ENCODE measurements around the gene ATP8B1. TPM values are rescaled to one million over a fixed set of nuclear protein-coding genes. Genes with fewer than 3 reads are reported as not detected.
"Not testable (repeated sequence)": the region's sequence is repeated elsewhere in the genome, so short reads cannot be mapped to it uniquely, and the experiment has no call there.

The ATP8B1 gene
- not detected in 2 replicates for total RNA-seq (2014; rRNA removed; shearing (Covaris generic))

GRCh38 chr18:57803103-57803969 lies at the start of gene ATP8B1:
Gene ATP8B1 (minus strand): TSS chr18:57803315. CDS start chr18:57731807, 71,508 bp downstream.
- no peak for DNase-seq (ENCODE audit: low spot score)
- in situ Hi-C loops (cut with HindIII; ENCODE audit: low sequenced_read_pairs), result no loop called here

- in situ Hi-C loops (cut with HindIII; ENCODE audit: low sequenced_read_pairs), result no loop called here
- DNase-seq (ENCODE audit: low spot score), result no peak
These were observed 46.9 kb upstream of the ATP8B1 start for GRCh38 chr18:57850063-57850462.

GRCh38 chr18:57848374-57848773 lies 45.3 kb upstream of the ATP8B1 start:
- DNase-seq (ENCODE audit: low spot score); in situ Hi-C loops (cut with HindIII; ENCODE audit: low sequenced_read_pairs): not testable (repeated sequence)

- DNase-seq (ENCODE audit: low spot score); in situ Hi-C loops (cut with HindIII; ENCODE audit: low sequenced_read_pairs): not testable (repeated sequence)
These were observed 44.3 kb upstream of the ATP8B1 start for GRCh38 chr18:57847431-57847830.

- DNase-seq (ENCODE audit: low spot score), result no peak
- in situ Hi-C loops (cut with HindIII; ENCODE audit: low sequenced_read_pairs), result no loop called here
These were observed 43.1 kb upstream of the ATP8B1 start for GRCh38 chr18:57846258-57846657.

GRCh38 chr18:57845605-57846074 lies 42.5 kb upstream of the ATP8B1 start:
- no peak for DNase-seq (ENCODE audit: low spot score)
- in situ Hi-C loops (cut with HindIII; ENCODE audit: low sequenced_read_pairs), result no loop called here

GRCh38 chr18:57844319-57844718 lies 41.2 kb upstream of the ATP8B1 start:
- DNase-seq (ENCODE audit: low spot score), result no peak
- in situ Hi-C loops (cut with HindIII; ENCODE audit: low sequenced_read_pairs), result no loop called here

- no peak for DNase-seq (ENCODE audit: low spot score)
- in situ Hi-C loops (cut with HindIII; ENCODE audit: low sequenced_read_pairs), result no loop called here
These were observed 40.3 kb upstream of the ATP8B1 start for GRCh38 chr18:57843386-57843785.

GRCh38 chr18:57841568-57841967 lies 38.5 kb upstream of the ATP8B1 start:
- in situ Hi-C loops (cut with HindIII; ENCODE audit: low sequenced_read_pairs), result no loop called here

GRCh38 chr18:57839942-57840381 lies 36.8 kb upstream of the ATP8B1 start:
- no peak for DNase-seq (ENCODE audit: low spot score)
- in situ Hi-C loops (cut with HindIII; ENCODE audit: low sequenced_read_pairs), result no loop called here

More at GRCh38 chr18:57841568-57841967, 38.5 kb upstream of the ATP8B1 start:
- no peak for DNase-seq (ENCODE audit: low spot score)

- no peak for DNase-seq (ENCODE audit: low spot score)
- in situ Hi-C loops (cut with HindIII; ENCODE audit: low sequenced_read_pairs), result no loop called here
These were observed 34.9 kb upstream of the ATP8B1 start for GRCh38 chr18:57837917-57838548.

- peak; percentile 61 for DNase-seq (ENCODE audit: low spot score)
- in situ Hi-C loops (cut with HindIII; ENCODE audit: low sequenced_read_pairs), result no loop called here
These were observed 33.4 kb upstream of the ATP8B1 start for GRCh38 chr18:57836557-57836956.

- in situ Hi-C loops (cut with HindIII; ENCODE audit: low sequenced_read_pairs), result no loop called here
- DNase-seq (ENCODE audit: low spot score), result no peak
These were observed 32.8 kb upstream of the ATP8B1 start for GRCh38 chr18:57835904-57836303.

GRCh38 chr18:57834616-57835015 lies 31.5 kb upstream of the ATP8B1 start:
- in situ Hi-C loops (cut with HindIII; ENCODE audit: low sequenced_read_pairs), result no loop called here
- DNase-seq (ENCODE audit: low spot score), result no peak

GRCh38 chr18:57833441-57834101 lies 30.5 kb upstream of the ATP8B1 start:
- DNase-seq (ENCODE audit: low spot score), result no peak
- in situ Hi-C loops (cut with HindIII; ENCODE audit: low sequenced_read_pairs), result no loop called here

- in situ Hi-C loops (cut with HindIII; ENCODE audit: low sequenced_read_pairs), result no loop called here
- DNase-seq (ENCODE audit: low spot score), result no peak
These were observed 29.6 kb upstream of the ATP8B1 start for GRCh38 chr18:57832730-57833129.

GRCh38 chr18:57831597-57832377 lies 28.7 kb upstream of the ATP8B1 start:
- no peak for DNase-seq (ENCODE audit: low spot score)
- in situ Hi-C loops (cut with HindIII; ENCODE audit: low sequenced_read_pairs), result no loop called here

- no peak for DNase-seq (ENCODE audit: low spot score)
- in situ Hi-C loops (cut with HindIII; ENCODE audit: low sequenced_read_pairs), result no loop called here
These were observed 24.5 kb upstream of the ATP8B1 start for GRCh38 chr18:57827646-57828045.

- DNase-seq (ENCODE audit: low spot score), result no peak
- in situ Hi-C loops (cut with HindIII; ENCODE audit: low sequenced_read_pairs), result no loop called here
These were observed 23.1 kb upstream of the ATP8B1 start for GRCh38 chr18:57826252-57826651.
